Small intestine (tissue), 7 donors: ENCODE data around the gene CRB1. TPM values are rescaled to one million over a fixed set of nuclear protein-coding genes. Genes with fewer than 3 reads are reported as not detected.
"Not testable (repeated sequence)": the region's sequence is repeated elsewhere in the genome, so short reads cannot be mapped to it uniquely, and the experiment has no call there.

Source experiments
- DNase-seq, 2 donors: peaks; one replicate each; pipeline versions ENCODE4 v3.0.0 to v3.0.0-alpha.2; 2013
- FAIRE-seq: peaks from 2 replicates; lab custom pipeline; 2012; peaks lifted over from hg19 to GRCh38; lab: Jason Lieb, UNC
- H3K27ac ChIP-seq, 3 donors: one replicate each; pipeline ENCODE4 v1.5.1; 2013; ENCODE audit warnings: low read length in 2 of 3, mild to moderate bottlenecking in 2 of 3, control low read depth in 1 of 3, inconsistent platforms in 1 of 3, low read depth in 1 of 3, moderate library complexity in 1 of 3
- H3K27me3 ChIP-seq, 3 donors: one replicate each; pipeline ENCODE4 v1.6.1; 2013; ENCODE audit warnings: low read length in 3 of 3, inconsistent platforms in 1 of 3; ENCODE audit not compliant: control insufficient read depth in 3 of 3, insufficient read depth in 3 of 3
- H3K36me3 ChIP-seq, 3 donors: one replicate each; pipeline ENCODE4 v1.6.1; 2013; ENCODE audit warnings: low read length in 3 of 3, inconsistent platforms in 1 of 3, low read depth in 1 of 3, mild to moderate bottlenecking in 1 of 3, moderate library complexity in 1 of 3; ENCODE audit not compliant: control insufficient read depth in 3 of 3, insufficient read depth in 2 of 3
- H3K4me1 ChIP-seq, 3 donors: one replicate each; pipeline ENCODE4 v1.6.1; 2013; ENCODE audit warnings: low read length in 2 of 3, inconsistent platforms in 1 of 3, low read depth in 1 of 3, mild to moderate bottlenecking in 1 of 3, moderate library complexity in 1 of 3; ENCODE audit not compliant: control insufficient read depth in 3 of 3, insufficient read depth in 2 of 3
- H3K4me3 ChIP-seq, 3 donors: one replicate each; pipeline ENCODE4 v1.5.1; 2013; ENCODE audit warnings: low read length in 3 of 3, control low read depth in 1 of 3, inconsistent platforms in 1 of 3, low read depth in 1 of 3, mild to moderate bottlenecking in 1 of 3, moderate library complexity in 1 of 3
- H3K9me3 ChIP-seq, 2 donors: one replicate each; pipeline ENCODE4 v1.6.1; 2013; ENCODE audit warnings: low read depth in 1 of 2, low read length in 1 of 2; ENCODE audit not compliant: control insufficient read depth in 2 of 2, insufficient read depth in 1 of 2
- WGBS, 3 donors: extraction: QIAGEN DNeasy Blood & Tissue Kit; methylation state at CpG; one replicate each; pipeline ENCODE4 v1.1.7; 2013; 5-methylcytosine and 5-hydroxymethylcytosine counted together
- polyA plus RNA-seq, 4 donors: library from polyadenylated mRNA; stranded (reverse) in 3 of 4; unstranded in 1 of 4; fragments of 200-250 nt in 3 of 4; fragments of 120-200 nt in 1 of 4; gene quantifications; one replicate each; pipeline versions ENCODE4 v1.2.1 to v1.2.3, GENCODE V29; 2013
- donor health status: healthy with polysubstance abuse.
- donor health status: control.
- donor health status: control.
- donor health status: Bipolar disorder and iron deficiency.
- donor health status: healthy.

CRB1 gene
- polyA plus RNA-seq, 4 donors: 0.06 to 0.10 TPM; not detected in 2

DNA sequence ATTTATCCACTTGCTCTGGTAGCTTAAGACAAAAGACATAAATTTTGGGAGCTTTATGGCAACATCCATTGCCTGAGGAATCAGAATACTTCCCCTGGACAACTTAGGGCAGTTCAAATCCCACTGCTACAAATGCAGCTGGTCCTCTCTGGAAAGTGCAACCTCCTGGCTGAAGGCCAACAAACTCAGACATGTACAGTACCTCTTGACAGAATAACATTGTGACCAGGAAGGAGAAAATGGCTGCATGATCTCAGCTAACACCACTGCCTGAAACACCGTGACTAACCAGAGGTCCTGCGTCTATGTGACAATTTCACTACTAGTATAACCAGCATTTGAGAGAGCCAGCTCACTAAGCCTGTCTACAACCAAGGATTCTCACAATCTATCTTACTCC lies 218.9 kb downstream of the CRB1 start:
- DNase-seq (no peak), FAIRE-seq (no peak)
- no peaks in the 10 kb centered on the region for H3K27me3 ChIP-seq
- H3K4me1 ChIP-seq: no peaks in the 10 kb centered on the region
- no peak overlapping the region for H3K27ac ChIP-seq
- 73 to 81% (median 74%) methylated on average over 2 of the region's 2 CpGs for WGBS, 3 donors
- H3K36me3 ChIP-seq: no peaks in the 10 kb centered on the region
- H3K9me3 ChIP-seq: no peaks in the 10 kb centered on the region
- H3K4me3 ChIP-seq: no peak overlapping the region

DNA sequence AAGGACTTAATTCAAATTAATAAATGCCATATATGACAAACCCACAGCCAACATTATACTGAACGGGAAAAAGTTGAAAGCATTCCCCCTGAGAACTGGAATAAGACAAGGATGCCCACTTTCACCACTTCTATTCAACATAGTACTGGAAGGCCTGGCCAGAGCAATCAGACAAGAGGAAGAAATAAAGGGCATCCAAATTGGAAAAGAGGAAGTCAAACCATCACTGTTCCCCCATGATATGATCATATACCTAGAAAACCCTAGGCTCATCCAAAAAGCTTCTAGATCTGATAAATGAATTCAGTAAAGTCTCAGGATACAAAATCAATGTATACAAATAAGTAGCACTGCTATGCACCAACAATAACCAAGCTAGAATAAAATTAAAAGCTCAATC lies 223.5 kb downstream of the CRB1 start:
- 85 to 95% (median 93%) methylated on average over 1 of the region's 1 CpG for WGBS, 3 donors
- not testable (repeated sequence) for H3K4me3 ChIP-seq, H3K36me3 ChIP-seq, H3K4me1 ChIP-seq, H3K27me3 ChIP-seq, H3K9me3 ChIP-seq, H3K27ac ChIP-seq, DNase-seq, FAIRE-seq

DNA sequence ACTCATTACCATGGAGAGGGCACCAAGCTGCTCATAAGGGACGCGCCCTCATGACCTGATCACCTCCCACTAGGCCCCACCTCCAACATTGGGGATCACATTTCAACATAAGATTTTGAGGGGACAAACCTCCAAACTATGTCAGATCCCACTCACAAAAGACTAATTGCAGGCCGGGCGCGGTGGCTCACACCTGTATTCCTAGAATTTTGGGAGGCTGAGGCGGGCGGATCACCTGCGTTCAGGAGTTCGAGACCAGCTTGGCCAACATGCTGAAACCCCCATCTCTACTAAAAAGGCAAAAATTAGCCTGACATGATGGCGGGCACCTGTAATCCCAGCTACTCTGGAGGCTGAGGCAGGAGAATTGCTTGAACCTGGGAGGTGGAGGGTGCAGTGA lies 228.7 kb downstream of the CRB1 start:
- WGBS, 3 donors: 85 to 88% (median 86%) methylated on average over 10 of the region's 10 CpGs
- no peak for FAIRE-seq

DNA sequence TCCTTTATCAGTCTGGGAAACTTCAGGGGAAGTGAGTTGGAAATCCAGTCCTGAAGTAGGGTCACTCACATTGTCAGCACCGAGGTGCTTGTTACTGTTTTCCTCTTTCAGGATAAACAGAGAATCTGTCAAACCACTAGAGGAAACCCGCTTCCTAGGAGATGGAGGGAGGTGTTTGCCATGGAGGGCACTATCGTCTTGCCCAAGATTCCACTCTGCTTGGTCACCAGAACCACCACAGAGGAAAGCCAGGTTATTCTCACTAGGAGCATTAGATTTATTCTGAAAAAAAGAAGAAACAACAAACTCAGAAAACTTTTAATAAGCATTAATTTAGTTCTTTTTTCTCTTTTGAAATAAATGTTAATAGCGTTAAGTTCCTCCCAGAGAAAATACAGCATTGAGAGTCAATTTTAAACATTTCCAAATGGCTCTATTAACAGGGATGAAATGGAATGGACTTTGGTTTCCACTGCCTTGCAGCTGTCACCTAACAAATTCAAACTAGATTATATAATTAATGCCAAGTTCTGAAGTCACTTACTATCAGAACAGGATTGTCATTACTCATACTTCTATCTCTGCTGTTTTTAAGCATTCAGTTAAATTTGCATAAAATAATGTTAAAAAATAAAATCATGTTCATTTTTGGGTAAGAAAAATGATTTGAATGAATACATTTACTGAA lies 242.8 kb downstream of the CRB1 start:
- H3K36me3 ChIP-seq: peaks cover 0 to 7% (median 0%) of the 10 kb centered on the region in 3 donors
- DNase-seq: peak in 1 of 2 donors; percentile 8
- no peak overlapping the region for H3K4me3 ChIP-seq
- H3K9me3 ChIP-seq: no peaks in the 10 kb centered on the region
- no peak for FAIRE-seq
- 81 to 95% (median 88%) methylated on average over 4 of the region's 4 CpGs for WGBS, 3 donors
- H3K27ac ChIP-seq: no peak overlapping the region
- no peaks in the 10 kb centered on the region for H3K27me3 ChIP-seq
- H3K4me1 ChIP-seq: no peaks in the 10 kb centered on the region

More for the DNA sequence above, 228.7 kb downstream of the CRB1 start:
- Histone ChIP-seq H3K27ac (no peak overlapping the region), H3K9me3 (no peaks in the 10 kb centered on the region), H3K36me3 (no peaks in the 10 kb centered on the region), H3K4me1 (no peaks in the 10 kb centered on the region), H3K27me3 (no peaks in the 10 kb centered on the region), H3K4me3 (no peak overlapping the region)
- no peak for DNase-seq

DNA sequence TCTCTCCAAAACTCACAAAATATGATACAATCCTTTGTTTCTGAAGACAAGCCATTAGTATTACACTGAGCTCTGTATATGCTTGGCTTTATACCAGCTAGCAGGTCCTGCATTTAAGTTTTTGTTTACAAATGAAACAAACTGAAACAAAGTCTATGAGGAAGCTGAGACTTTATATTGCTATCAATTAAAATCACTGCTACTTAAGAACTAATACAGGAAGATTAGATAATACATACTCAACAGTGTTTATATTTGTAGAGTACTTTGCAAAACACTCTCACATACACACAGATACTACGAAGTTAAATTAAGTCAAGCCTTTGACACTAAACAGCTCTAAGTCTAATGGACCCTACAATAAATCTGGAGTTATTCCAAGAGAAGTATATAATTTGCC lies 247.4 kb downstream of the CRB1 start:
- no peaks in the 10 kb centered on the region for H3K9me3 ChIP-seq
- peaks cover 0 to 5% (median 0%) of the 10 kb centered on the region in 3 donors for H3K36me3 ChIP-seq
- no peak overlapping the region for H3K4me3 ChIP-seq
- 15 to 48% (median 39%) methylated on average over 1 of the region's 1 CpG for WGBS, 3 donors
- H3K27me3 ChIP-seq: no peaks in the 10 kb centered on the region
- no peaks in the 10 kb centered on the region for H3K4me1 ChIP-seq
- FAIRE-seq (no peak), DNase-seq (no peak)
- no peak overlapping the region for H3K27ac ChIP-seq

DNA sequence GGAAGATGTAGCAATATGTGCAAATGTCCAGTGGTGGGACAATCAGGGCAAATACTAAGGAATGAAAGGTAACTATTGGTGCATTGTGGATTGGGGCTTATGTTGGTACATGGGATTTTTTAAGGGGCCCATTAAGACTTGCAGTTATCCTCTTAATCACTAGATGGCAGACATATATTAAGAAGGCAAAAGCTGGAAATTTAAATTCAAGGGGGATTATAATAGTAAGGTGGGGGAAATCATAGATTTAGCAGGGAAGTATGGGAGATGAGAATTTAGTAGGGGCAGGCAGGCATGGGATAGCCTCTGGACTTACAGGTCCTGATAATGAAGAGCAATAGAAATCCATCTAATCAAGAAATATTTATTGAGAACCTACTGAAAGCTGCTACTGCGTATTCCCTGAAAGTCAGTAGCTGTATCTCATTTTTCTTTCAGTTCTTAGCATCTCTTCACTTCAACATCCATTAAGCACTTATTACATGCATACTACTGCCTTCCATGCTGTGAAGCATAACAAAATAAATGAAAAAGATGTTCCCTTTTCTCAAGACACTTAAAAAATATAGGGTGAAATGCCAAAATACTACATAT lies 251.8 kb downstream of the CRB1 start:
- Histone ChIP-seq H3K4me3 (no peak overlapping the region), H3K27ac (no peak overlapping the region), H3K4me1 (no peaks in the 10 kb centered on the region), H3K27me3 (no peaks in the 10 kb centered on the region), H3K36me3 (no peaks in the 10 kb centered on the region), H3K9me3 (no peaks in the 10 kb centered on the region)
- no peak for DNase-seq
- 96 to 100% (median 97%) methylated on average over 1 of the region's 1 CpG for WGBS, 3 donors
- no peak for FAIRE-seq

DNA sequence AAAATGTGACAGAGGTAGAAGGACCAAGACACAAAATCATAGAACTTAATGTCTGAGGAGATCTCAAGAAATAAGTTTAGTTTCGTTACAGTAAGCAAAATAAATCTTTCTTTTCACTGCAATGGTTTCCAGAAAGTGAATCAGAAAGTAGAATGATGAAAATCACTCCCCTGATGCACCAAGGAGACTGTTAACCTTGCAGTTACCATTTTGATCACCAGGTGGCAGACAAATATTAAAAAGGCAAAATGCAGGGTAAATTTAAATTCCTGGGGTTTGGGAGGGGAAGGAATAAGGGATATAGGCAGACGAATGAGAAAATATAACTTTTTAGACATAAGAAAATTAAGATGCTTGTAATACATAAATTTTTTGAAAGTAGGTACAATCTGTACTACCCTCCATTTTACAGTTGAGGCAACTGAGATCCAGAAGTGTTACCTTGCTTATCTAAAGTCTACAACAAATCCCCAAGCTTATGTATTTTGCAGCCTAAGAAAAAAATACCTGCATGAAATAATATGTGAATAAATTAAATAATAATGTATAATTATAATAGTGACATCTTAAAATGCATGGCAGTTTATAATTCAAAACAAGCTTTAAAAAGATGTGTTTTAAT lies 253.2 kb downstream of the CRB1 start:
- WGBS, 3 donors: 37 to 40% (median 39%) methylated on average over 2 of the region's 2 CpGs
- Histone ChIP-seq H3K4me1 (no peaks in the 10 kb centered on the region), H3K27me3 (no peaks in the 10 kb centered on the region), H3K4me3 (no peak overlapping the region), H3K36me3 (no peaks in the 10 kb centered on the region), H3K27ac (no peak overlapping the region), H3K9me3 (no peaks in the 10 kb centered on the region)
- FAIRE-seq (no peak), DNase-seq (peak; percentile 39 to 44)

DNA sequence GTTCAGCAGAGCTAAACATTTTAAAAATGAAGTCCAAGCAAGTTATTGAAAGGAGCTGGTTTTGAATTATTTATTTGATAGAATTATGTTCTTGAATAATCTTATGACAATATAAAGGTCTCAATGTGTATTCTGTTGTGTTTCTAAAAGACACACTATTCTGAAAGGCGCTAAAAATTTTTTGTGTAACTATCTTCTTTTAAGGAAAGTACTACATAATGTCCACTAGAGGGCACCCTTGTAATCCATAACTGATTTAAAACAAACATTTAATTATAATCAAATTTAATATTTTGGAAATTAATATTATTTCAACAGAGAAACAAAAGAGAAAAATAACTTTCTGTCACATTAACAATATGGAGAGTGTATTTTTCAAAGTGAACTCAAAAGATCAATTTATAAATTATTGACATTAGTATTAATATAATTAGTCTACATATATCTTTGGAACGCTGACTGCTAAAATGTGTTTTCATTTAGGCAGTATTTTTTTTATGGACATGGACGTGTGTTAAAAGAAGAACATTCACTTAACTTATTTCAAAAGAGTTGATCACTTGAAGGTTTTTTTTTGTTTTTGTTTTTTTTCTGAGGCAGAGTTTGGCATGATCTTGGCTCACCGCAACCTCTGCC lies 258.8 kb downstream of the CRB1 start:
- WGBS, 3 donors: 65 to 70% (median 66%) methylated on average over 4 of the region's 4 CpGs
- H3K9me3 ChIP-seq: no peaks in the 10 kb centered on the region
- peak; percentile 96 for FAIRE-seq
- H3K4me1 ChIP-seq: no peaks in the 10 kb centered on the region
- H3K27me3 ChIP-seq: no peaks in the 10 kb centered on the region
- DNase-seq: peak; percentile 20 to 30
- no peak overlapping the region for H3K27ac ChIP-seq
- H3K36me3 ChIP-seq: no peaks in the 10 kb centered on the region
- H3K4me3 ChIP-seq: no peak overlapping the region
